Measurements from ENCODE around the gene BRINP2.
"Not testable (repeated sequence)": the region's sequence is repeated elsewhere in the genome, so short reads cannot be mapped to it uniquely, and the experiment has no call there.

The BRINP2 gene

DNA sequence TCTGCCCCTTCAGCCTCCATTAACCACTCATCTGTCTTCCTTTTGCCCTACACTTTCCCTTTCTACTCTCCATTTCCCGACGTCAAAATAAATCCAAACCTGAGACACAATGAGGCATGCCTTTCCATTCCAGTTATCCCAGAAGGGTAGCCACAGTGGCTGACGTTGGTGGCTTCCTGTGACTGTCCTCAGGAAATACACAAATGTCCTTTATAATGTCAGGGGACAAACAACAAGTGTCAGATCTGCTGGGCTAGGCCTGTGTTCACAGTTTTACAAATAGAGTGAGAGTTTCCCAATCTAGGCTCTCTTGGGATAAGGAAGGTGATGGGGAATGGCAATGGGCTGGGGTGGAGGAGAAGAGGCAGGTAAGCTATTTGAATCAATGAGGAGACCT, 135.3 kb downstream of the BRINP2 start:
- Histone ChIP-seq H3K27ac (no peak overlapping the region), H3K4me3 (no peak overlapping the region)

GRCh38 chr1:177306981-177307380, 136.2 kb downstream of the BRINP2 start:
- no peak overlapping the region for H3K4me3 ChIP-seq
- H3K27ac ChIP-seq = no peak overlapping the region

- Histone ChIP-seq H3K27ac (no peak overlapping the region), H3K4me3 (no peak overlapping the region)
Observed at GRCh38 chr1:177307771-177308170, 137.0 kb downstream of the BRINP2 start.

- Histone ChIP-seq H3K4me3 (no peak overlapping the region), H3K27ac (no peak overlapping the region)
Observed at GRCh38 chr1:177309880-177310279, 139.1 kb downstream of the BRINP2 start.

- Histone ChIP-seq H3K27ac (no peak overlapping the region), H3K4me3 (no peak overlapping the region)
Observed at GRCh38 chr1:177310326-177310725, 139.6 kb downstream of the BRINP2 start.

DNA sequence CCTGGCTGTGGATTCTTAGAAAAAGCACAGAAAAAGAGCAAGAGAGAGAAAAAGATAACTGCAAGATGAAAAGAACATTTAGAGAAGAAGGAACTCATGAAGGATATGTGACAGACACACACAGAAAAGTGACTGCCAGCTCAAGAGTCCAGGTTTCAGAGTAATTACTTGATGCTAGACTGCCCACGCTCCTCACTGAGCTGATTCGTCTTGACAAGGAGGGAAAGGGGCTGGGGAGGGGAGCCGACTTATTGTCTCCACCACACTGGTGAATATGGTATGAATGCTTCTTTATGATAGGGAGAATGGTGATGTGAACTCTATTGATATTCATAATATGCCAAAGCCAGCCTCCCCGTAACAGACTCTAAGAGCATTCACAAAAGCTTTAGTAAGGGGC, 140.4 kb downstream of the BRINP2 start:
- no peak overlapping the region for H3K4me3 ChIP-seq
- no peak overlapping the region for H3K27ac ChIP-seq

GRCh38 chr1:177311586-177311985, 140.8 kb downstream of the BRINP2 start:
- no peak overlapping the region for H3K4me3 ChIP-seq
- H3K27ac ChIP-seq = no peak overlapping the region

- H3K27ac ChIP-seq = no peak overlapping the region
- H3K4me3 ChIP-seq = no peak overlapping the region
Observed at GRCh38 chr1:177315261-177315660, 144.5 kb downstream of the BRINP2 start.

DNA sequence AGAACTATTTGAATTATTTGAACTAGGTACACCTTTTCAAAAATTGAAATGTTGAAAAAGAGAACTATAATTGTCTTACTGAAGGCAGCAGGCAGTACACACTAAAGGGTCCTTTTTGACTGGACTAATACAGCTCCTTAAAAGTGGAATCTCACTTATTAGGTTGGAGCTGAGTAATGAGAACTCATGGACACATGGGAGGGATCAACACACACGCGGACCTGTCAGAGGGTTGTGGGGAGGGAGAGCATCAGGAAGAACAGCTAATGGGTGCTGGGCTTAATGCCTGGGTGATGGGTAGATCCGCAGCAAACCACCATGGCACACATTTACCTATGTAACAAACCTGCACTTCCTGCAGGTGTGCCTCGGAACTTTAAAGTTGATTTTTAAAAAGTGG, 145.0 kb downstream of the BRINP2 start:
- no peak overlapping the region for H3K27ac ChIP-seq
- no peak overlapping the region for H3K4me3 ChIP-seq

DNA sequence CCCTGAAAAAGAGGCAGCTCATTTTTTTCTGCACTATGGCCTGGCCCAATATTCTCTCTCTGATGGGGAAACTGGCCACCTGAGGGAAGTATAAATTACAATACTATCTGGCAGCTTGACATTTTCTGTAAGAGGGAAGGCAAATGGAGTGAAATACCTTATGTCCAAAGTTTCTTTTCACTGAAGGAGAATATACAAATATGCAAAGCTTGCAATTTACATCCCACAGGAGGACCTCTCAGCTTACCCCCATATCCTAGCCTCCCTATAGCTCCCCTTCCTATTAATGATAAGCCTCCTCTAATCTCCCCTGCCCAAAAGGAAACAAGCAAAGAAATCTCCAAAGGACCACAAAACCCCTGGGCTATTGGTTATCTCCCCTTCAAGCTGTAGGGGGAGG, 150.7 kb downstream of the BRINP2 start:
- not testable (repeated sequence) for H3K4me3 ChIP-seq, H3K27ac ChIP-seq

- Histone ChIP-seq H3K4me3 (no peak overlapping the region), H3K27ac (no peak overlapping the region)
Observed at GRCh38 chr1:177328251-177328650, 157.5 kb downstream of the BRINP2 start.

- Histone ChIP-seq H3K27ac (no peak overlapping the region), H3K4me3 (no peak overlapping the region)
Observed at GRCh38 chr1:177329871-177330270, 159.1 kb downstream of the BRINP2 start.

Data from skin epidermis (tissue), 12 donors.